ENCODE data around the gene SDC1. TPM values are rescaled to one million over a fixed set of nuclear protein-coding genes. Genes with fewer than 3 reads are reported as not detected.

The SDC1 gene
- total RNA-seq, 1 donor from 2014 or later, result 0.32 TPM

DNA sequence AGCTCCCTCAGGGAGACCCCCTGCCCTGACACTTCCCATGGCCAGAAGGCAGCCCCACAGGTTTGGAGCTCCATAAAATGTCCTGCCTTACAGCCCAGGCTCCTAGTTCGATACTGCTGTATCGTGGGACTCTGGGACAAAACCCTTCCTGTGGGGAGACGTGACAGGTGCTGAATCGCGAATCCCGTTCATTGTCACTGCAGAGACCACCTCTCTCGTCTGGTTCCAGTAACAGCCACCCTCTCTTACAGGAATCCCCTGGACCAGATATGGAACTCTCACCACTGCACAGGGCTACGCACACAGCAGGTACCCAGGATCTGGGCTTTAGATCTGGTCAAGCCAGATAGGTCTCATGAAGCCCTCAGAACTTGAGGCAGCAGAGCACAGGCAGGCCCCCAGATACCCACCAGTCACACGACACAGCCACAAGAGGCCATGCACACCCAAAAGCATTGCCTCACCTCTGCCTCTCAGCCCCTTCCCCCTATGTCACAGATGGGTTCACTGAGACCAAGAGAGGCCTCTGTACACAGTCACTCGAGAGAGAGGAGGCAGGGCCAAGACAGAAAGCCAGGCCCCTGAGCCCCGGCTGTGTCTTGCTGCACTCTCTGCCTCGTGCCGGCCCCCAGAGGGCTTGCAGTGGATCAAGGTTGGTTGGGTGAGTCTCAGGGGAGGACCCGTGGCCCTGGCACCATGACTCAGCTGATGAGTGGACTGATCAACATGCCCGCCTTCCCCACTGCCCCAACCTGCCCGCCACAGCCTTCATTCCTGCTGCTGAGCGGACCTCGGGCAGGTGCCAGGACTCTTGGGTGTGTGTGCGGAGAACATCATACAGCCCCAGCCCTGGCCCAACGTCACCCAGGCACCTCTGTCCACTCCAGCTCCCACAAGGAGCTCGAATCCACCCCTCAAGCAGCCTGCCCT, 7.6 kb downstream of the SDC1 start:
- no peak for DNase-seq (ENCODE audit: low spot score in 2 of 2)
- Histone ChIP-seq H3K27me3 (no peaks in the 10 kb centered on the region), H3K4me3 (no peak overlapping the region), H3K4me1 (no peaks in the 10 kb centered on the region), H3K9me3 (no peaks in the 10 kb centered on the region), H3K27ac (no peak overlapping the region), H3K36me3 (no peaks in the 10 kb centered on the region)
- no peak for TF ChIP-seq CTCF (IDR thresholded peaks at IDR 0.05)
- intact Hi-C loops (cut with DNase I), result no loop called here

DNA sequence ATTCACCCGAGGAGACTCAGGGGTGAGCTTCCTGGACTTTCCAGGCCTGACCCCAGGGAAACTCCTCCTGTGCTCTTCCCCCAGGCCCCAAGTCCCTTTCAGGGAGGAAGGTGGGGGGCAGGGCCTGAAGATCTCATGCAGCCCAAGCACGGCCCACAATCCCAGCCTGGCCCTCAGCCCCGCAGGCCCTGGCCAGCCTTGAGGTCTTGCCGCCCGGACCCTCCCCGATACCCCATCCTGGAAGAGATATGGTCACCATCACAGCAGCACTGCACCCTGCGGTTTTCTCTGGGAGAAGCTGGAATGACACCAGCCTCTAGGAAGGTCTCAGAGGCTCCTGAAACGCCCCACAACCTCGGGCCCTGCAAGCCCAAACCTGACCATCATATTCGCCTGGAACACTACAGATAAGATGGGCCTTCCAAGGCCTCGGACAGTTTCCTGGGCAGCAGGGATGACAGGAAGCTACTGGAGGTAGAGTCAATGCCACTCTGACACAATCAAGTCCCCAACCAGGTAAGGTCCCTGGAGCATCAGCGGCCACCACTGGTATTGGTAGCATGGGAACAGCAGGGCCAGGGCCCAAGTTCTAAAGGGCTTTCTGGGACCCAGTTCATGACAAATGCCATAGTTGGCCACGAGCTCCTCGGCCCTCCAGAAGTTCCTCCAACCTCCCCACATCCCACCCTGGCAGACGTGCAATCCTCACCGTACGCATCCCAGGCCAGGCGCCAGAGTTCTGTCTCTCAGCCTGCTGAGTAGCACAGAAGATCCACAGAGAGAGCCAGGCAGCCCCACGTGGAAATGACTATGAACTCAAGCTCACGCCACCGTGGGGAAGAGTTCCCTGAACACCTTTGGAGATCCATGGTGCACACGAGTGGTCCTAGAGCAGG, 8.6 kb downstream of the SDC1 start:
- Histone ChIP-seq H3K4me3 (no peak overlapping the region), H3K27me3 (no peaks in the 10 kb centered on the region), H3K9me3 (no peaks in the 10 kb centered on the region), H3K36me3 (no peaks in the 10 kb centered on the region), H3K4me1 (no peaks in the 10 kb centered on the region), H3K27ac (no peak overlapping the region)
- intact Hi-C loops (cut with DNase I), result no loop called here
- no peak for TF ChIP-seq CTCF (IDR thresholded peaks at IDR 0.05)
- DNase-seq (ENCODE audit: low spot score in 2 of 2), result no peak

DNA sequence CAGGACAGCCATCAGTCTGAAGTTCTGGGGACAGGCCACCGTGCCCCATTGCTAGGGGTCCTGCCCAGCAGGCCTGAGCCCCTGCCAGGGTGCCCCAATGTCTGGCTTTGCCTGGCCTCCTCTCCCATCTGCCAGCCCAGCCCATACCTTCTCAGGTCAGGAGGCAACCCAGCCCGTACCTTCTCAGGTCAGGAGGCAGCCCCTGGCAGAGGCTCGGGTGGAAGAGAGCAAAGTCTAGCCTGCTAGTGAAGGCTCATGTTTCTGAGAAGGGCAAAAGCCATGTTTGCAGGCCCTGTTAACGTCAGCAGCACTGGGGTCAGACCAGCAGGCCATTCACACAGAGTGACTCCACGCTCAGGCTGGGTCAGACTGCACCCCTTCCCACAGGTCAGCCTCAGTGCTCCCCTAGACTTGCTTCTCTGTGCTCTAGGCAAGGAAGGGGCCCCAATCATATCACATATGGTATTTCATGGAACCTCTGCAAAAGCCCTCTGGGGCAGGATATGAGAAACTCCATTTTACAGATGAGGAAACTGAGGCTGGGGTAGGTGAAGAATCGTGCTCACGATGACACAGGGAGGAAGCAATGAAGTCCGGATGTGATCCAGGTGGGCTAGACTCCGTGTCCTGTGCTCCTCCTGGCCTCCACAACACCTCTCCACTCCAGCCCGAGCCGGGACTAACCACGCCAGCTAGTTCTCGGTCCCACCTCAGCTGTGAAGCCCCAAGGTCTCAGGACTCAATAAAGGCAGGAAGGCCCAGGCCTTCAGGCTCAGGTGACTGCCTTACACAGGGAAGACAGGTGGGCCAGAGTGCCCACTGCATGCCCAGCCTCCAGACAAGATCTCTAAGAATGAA, 9.5 kb downstream of the SDC1 start:
- Histone ChIP-seq H3K4me1 (no peaks in the 10 kb centered on the region), H3K4me3 (no peak overlapping the region), H3K27me3 (no peaks in the 10 kb centered on the region), H3K36me3 (no peaks in the 10 kb centered on the region), H3K27ac (no peak overlapping the region), H3K9me3 (no peaks in the 10 kb centered on the region)
- DNase-seq (ENCODE audit: low spot score in 2 of 2), result no peak
- intact Hi-C loops (cut with DNase I), result no loop called here
- no peak for TF ChIP-seq CTCF (IDR thresholded peaks at IDR 0.05)

GRCh38 chr2:20214566-20215182, 10.3 kb downstream of the SDC1 start:
- no peak for DNase-seq (ENCODE audit: low spot score in 2 of 2)
- H3K27me3 ChIP-seq, result no peaks in the 10 kb centered on the region
- no peak for TF ChIP-seq CTCF (IDR thresholded peaks at IDR 0.05)
- no peaks in the 10 kb centered on the region for H3K4me1 ChIP-seq
- H3K9me3 ChIP-seq, result no peaks in the 10 kb centered on the region
- intact Hi-C loops (cut with DNase I), result no loop called here
- no peak overlapping the region for H3K4me3 ChIP-seq
- H3K27ac ChIP-seq, result no peak overlapping the region
- H3K36me3 ChIP-seq, result no peaks in the 10 kb centered on the region
